LoVo (cell line): ENCODE data around the gene TNNT1.
"Not testable (repeated sequence)": the region's sequence is repeated elsewhere in the genome, so short reads cannot be mapped to it uniquely, and the experiment has no call there.

Experiments
- DNase-seq: peaks from one replicate; pipeline ENCODE4 v3.0.0-alpha.2; 2016; ENCODE audit warnings: low spot score

The TNNT1 gene

DNA sequence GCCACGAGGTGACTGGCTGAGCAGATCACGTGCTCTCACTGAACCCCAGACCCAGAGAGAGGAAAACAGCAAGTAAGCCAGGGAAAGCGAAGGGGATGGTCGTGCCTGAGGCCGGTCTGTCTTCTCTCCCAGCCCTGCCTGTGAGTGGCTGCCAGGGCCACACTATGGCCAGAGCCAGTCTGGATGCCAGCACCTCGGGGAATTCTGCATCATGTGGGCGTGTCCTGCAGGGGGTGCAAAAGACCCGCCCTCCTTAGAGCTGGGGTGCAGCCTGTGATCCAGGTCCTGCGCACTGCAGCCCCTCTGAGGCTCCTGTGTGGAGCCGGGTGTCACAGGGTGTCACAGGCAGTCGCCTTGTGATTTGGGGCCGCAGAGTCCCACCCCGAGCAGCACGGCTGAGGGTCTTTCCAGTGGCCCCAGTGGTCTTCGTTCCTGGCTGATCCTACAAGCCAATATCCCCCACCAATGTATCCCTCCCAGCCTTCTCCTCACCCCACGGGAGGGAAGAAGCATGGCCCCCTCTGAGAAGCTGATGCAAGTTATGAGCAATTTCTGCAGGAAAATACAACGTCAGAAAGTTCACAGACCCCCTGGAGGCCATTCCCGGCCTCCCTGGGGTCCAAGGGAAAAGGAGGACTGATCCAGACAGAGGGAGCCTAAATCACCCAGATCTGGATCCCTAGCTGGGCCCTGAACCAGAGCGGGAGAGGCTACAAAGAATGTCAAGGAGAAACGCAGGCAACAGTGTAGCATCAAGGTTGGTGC lies 39.3 kb downstream of the TNNT1 start:
- no peak for DNase-seq

GRCh38 chr19:55107252-55107651 lies 41.8 kb downstream of the TNNT1 start:
- DNase-seq, result not testable (repeated sequence)

- DNase-seq, result no peak
Measured at GRCh38 chr19:55106591-55106990, 42.4 kb downstream of the TNNT1 start.

DNA sequence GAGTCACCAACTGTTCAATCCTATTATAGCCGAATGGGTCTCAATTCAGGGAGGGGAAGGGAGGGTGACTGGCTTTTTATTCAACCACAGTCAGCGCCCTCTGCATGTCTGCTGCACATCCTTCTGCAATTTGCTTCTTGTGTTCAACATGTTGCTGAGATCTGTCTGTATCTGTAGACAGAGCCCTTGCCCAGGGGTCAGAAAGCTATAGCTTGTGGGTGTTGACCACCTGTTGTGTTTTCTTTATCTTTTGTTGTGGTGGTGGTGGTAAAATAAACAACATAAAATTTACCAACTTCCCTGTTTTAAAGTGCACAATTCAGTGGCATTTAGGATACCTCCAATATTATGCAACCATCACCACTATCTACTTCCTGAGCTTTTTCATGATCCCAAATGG lies 43.8 kb downstream of the TNNT1 start:
- no peak for DNase-seq

DNA sequence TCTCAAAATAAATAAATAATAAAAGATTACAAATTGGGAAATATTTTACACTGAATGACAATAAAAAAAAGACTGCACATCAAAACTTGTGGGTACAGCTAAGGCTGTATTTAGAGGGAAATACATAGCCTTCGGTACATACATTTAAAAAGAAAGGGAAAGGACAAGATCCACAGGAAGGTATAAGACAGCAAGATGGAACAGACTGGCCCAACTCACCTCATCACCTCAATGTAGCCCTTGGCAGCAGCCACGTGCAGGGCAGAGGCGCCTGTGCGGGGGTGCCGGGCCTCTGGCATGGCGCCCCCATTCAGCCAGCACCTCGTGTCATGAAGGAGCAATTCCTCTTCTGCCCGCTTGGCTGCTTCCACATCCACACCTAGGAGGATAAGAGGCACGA lies 45.8 kb downstream of the TNNT1 start:
- DNase-seq, result no peak

GRCh38 chr19:55101261-55101660 lies 47.7 kb downstream of the TNNT1 start:
- no peak for DNase-seq

DNA sequence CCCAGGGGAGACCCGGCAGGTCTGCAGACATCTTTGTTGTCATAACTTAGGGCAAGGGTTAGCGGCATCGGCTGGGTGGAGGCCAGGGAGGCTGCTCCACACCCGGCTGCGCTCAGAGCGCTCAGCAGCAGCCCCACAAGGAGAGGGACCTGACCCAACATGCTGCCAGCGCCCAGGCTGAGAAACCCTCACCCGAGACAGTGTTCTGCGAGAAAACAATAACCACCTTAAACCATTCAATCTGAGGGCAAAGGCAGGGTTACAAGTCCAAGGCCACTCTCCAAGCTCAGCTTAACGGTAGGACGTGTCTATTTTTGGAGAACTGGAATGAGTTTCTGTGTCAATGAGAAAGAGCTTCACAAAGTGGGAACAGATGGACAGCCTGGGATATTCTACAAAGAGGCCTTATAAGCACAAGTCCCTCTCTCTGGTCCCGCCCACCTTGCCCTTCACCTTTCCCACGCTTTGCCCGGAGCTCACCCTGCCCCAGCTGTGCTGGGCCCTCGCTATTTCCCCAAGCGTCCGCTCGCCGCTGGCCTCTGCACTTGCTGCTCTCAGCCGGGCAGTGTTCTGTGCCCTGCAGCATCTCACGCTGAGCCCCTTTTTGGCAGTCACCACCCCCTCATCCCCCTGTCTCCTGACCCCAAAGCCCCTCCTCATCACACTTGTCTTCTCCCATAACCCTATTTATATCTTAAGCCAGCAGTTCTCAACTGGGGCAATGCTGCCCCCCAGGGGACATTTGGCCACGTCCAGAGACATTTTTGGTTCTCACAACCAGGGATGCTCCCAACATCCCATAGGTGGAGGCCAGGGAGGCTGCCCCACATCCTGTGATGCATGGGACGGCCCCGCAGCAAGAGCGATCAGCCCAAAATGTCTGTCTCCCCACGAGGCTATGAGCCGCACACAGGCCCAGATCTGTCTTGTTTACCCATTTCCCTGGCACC lies 49.2 kb downstream of the TNNT1 start:
- no peak for DNase-seq

DNA sequence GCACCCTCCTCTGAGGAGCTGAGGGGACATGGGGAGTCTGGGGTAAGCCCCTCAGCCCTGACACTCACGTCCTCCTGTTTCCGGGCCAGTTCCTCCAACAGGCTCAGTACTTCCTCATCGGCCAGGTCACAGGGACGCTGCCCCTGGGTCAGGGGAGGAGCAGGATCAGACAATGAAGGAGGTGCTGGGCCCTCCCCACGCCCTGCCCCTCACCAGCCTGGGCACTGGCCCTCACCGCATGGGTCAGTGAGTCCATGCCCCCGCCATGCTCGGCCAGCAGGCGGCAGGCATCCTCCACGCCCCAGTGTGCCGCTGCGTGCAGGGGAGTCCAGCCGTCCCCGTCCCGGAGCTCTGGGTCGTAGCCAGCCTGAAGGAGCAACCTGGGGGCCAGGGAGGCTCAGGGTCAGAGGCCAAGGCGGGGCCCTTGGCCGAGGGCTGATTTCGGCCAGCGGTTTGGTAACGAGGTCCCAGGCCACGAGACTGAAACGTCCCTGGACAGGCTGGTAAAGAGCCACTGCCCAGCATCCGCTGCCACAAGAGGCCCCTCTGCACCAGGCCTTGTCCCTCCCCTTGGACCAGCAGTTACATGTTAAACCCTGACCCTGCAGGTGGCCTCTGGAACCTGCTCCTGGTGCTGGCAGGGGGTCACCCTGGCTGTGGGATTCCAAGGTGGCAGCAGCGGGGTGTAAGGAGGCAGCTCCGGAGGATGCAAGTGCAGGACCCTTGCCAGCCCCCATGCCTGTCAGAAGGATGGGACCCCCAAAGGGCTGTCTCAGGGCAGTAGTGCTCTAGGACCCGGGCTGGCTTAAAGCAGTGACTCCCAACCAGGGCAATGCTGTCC lies 50.1 kb downstream of the TNNT1 start:
- no peak for DNase-seq

- DNase-seq, result no peak
Measured at GRCh38 chr19:55097864-55098715, 50.9 kb downstream of the TNNT1 start.

DNA sequence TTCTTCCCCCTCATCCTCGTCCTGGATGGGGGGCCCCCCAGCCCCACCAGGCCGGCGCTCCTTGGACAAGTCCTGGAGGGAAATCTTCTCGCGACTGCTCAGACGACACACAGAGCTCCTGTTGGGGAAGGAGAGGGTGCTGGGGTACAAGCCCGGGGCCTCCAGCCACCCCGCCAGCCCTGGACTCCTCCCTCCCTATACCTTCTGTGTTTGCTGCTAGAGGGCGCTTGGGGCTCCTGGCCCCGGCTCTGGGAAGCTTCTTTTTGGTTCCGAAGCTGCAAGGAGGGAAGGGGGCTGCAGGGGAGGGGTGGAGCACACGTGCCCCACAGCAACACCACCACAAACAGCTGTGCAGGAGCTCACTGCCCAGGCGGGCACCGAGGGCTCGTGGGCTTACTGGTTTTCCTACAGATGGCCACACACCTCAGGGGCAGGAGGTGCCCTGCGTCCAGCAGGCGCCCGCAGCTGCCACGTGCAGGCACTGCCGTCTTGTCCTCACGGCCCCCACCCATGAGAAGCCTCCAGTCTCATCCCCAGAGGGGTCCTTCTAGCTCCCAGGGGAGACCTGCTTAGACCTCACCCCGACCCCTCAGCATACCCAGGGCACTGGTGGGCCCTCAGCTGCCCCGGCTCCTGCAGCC lies 52.8 kb downstream of the TNNT1 start:
- DNase-seq, result no peak

DNA sequence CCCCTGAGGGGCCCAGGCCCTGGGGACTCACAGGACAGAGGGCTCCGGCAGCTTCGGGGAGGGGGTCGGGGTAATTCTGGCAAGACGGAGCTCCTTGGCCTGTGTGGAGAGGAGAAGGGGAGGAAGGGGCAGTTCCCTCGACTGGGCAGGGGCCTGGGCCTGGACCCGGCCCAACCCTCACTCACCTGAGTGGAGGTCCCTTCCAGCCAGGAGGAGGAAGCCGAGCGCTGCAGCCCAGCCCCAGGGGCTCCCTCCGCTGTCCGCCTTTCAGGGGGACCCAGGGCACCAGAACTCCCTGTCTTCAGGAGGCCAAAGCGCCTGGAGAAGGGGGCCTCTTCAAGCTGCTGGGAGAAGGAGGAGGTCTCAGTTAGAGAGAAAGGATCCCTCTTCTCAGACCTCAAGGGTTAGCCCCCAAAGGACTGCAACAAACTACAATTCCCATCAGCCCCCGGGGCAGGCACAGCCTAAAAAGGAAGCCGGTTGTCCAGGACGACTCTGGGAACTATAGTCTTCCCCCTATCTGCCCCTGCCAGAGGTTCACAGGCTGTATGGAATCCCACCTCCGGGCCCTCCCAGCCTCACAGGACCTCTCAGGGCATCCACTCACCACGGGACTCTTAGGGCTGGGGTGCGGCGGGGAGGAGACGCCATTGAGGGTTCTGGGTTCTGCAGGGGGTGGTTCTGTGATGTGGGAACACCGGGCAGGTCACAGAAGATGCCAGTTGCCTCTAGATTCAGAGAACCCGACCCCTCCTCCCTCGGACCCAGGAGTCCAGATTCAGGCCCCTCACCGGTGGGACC lies 53.5 kb downstream of the TNNT1 start:
- no peak for DNase-seq

GRCh38 chr19:55094456-55095259 lies 54.3 kb downstream of the TNNT1 start:
- DNase-seq, result no peak

GRCh38 chr19:55092423-55093318 lies 56.3 kb downstream of the TNNT1 start:
- DNase-seq, result no peak

GRCh38 chr19:55091955-55092354 lies 57.1 kb downstream of the TNNT1 start:
- no peak for DNase-seq

DNA sequence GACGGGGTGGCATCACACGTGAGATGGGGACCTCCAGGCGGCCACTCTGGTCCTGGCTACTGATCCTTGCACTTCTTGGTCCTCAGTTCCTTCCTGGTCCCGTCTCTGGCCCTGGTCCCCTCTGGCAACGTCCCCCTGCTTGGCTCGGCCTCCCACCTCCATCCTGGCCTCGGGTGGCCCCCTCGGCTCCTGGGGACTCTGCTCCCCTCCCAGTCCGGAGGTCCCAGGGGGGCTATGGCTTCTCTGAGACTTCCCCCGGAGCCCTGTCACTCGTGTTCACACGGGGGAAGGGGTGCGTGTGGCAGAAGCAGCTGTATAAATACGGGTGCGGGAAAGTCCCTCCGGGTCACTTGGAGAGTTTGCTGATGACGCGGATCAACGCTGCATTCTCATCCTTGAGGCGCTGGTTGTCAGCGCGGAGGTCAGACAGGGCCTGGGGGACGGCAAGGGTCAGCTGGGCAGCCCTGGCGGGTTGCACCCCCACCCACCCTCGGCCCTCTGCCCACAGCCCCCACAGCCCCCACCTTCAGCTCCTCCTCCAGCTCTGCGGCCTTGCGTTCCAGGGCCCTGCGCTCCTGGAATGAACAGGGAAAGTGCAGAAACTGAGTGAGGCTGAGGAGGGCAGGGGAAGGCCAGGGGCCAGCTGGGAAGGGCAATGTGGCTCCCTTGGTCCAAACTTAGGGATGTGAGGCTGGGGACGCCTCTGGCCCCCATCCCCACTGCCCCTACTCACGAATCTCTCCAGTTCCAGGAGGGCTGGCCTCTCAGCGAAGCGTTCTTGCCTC lies 57.7 kb downstream of the TNNT1 start:
- DNase-seq, result no peak

- DNase-seq, result no peak
Measured at GRCh38 chr19:55090564-55090963, 58.4 kb downstream of the TNNT1 start.

GRCh38 chr19:55089342-55089944 lies 59.6 kb downstream of the TNNT1 start:
- DNase-seq, result no peak
